Spinal cord (tissue), 10 donors: ENCODE data around the gene SHISA6. TPM values are rescaled to one million over a fixed set of nuclear protein-coding genes. Genes with fewer than 3 reads are reported as not detected.

Experiments used
- DNase-seq, 6 donors: peaks; one replicate each; pipeline versions ENCODE4 v3.0.0 to v3.0.0-alpha.2; 2013 to 2015; ENCODE audit warnings: low spot score in 6 of 6, low read depth in 4 of 6
- H3K27ac ChIP-seq: one replicate; pipeline ENCODE4 v1.5.1; 2013; ENCODE audit warnings: low read depth, low read length, control low read depth
- H3K27me3 ChIP-seq: one replicate; pipeline ENCODE4 v1.6.1; 2013; ENCODE audit warnings: low read length; ENCODE audit not compliant: control insufficient read depth, insufficient read depth
- H3K36me3 ChIP-seq: one replicate; pipeline ENCODE4 v1.6.1; 2013; ENCODE audit warnings: low read length; ENCODE audit not compliant: control insufficient read depth, insufficient read depth
- H3K4me1 ChIP-seq: one replicate; pipeline ENCODE4 v1.6.1; 2013; ENCODE audit warnings: low read length; ENCODE audit not compliant: control insufficient read depth, insufficient read depth
- H3K4me3 ChIP-seq: one replicate; pipeline ENCODE4 v1.5.1; 2013; ENCODE audit warnings: low read depth, low read length, control low read depth
- H3K9me3 ChIP-seq: one replicate; pipeline ENCODE4 v1.6.1; 2013; ENCODE audit warnings: low read length; ENCODE audit not compliant: control insufficient read depth, insufficient read depth
- WGBS: methylation state at CpG from one replicate; pipeline ENCODE4 v1.1.5; 2013; ENCODE audit warnings: missing lambda C conversion rate; ENCODE audit not compliant: insufficient coverage; 5-methylcytosine and 5-hydroxymethylcytosine counted together
- polyA plus RNA-seq, 2 donors: library from polyadenylated mRNA; unstranded; fragments of 120-200 nt; gene quantifications; one replicate each; pipeline ENCODE4 v1.2.1, GENCODE V29; 2013; ENCODE audit not compliant: insufficient read length in 2 of 2
- total RNA-seq, 2 donors: library from RNA; depleted of rRNA in 1 of 2; stranded (reverse); fragments of 120-200 nt in 1 of 2; fragments of >200 nt in 1 of 2; gene quantifications; one replicate each; pipeline versions ENCODE4 v1.2.3 to v1.2.4, GENCODE V29; 2013 to 2014
- donor health status: healthy.

Gene SHISA6
- total and polyA plus RNA-seq, 4 donors = 15.5 to 104 (median 44.3) TPM

DNA sequence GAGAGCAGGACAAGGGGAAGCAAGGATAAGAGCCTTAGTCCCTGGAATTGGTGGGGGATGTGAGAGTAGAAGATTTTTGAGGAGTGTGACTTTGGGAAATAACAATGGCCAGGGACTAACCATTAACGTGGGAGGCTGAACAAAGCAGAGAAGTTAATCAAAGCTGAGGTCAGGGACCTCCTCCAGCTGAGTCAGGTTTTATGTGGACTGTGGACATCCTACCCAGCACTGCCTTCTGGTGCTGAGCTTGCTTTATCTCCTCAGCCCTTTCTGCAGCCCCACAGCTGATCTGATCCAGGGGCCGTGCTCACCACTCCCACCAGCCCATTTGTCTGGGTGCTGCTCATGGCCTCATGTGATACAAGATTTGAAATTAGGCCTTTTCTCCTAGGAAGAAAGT, 146.6 kb downstream of the SHISA6 start:
- Histone ChIP-seq H3K27ac (no peak overlapping the region), H3K9me3 (no peaks in the 10 kb centered on the region), H3K4me1 (peaks cover 3% of the 10 kb centered on the region), H3K27me3 (no peaks in the 10 kb centered on the region), H3K36me3 (no peaks in the 10 kb centered on the region), H3K4me3 (no peak overlapping the region)
- DNase-seq = no peak
- 33% methylated on average over 1 of the region's 2 CpGs for WGBS

DNA sequence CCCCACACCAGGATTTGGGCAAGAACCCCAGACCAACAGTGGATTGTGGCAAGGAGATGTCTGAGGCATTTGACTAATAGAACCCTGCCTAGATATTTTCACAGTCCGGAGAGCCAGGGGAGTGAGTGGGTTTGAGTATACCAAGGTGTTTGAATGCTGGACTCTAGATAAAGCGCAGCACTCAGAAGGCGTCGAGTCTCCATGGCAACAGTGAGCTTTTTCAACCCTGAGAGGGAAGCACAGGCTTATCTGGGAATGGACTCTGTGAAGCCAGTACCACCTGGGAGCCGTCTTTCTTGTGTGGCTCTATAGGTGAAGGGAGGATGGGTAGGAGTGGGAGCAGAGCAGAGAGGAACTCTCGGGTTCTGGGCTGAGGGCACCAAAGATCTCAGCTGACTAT, 147.0 kb downstream of the SHISA6 start:
- DNase-seq = peak in 2 of 6 donors; percentile 35 to 78
- Histone ChIP-seq H3K9me3 (no peaks in the 10 kb centered on the region), H3K4me3 (no peak overlapping the region), H3K27me3 (no peaks in the 10 kb centered on the region), H3K27ac (no peak overlapping the region), H3K4me1 (peaks cover 3% of the 10 kb centered on the region), H3K36me3 (no peaks in the 10 kb centered on the region)
- WGBS = 64% methylated on average over 6 of the region's 6 CpGs

DNA sequence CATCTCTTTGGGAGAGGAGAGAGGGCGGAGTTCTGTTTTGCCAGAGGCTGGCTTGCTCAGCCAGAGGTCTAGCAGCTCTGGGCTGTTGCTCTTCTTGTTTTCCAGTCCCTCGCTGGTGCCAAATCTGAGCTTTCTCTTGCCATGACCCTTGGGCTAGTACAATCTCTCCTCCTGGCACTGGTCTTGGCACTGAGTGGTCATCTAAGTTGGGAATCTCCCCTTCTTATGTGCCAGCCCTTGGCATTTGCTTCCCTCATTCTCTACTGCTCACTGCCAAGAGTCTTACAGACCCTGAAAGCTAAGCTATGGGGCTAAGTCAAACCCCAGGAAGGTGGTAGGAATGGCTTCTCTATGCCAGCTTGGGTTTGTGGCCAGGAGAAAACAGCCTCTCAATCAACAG, 148.6 kb downstream of the SHISA6 start:
- DNase-seq = peak in 1 of 6 donors; percentile 62
- no peaks in the 10 kb centered on the region for H3K9me3 ChIP-seq
- WGBS = 91% methylated on average over 2 of the region's 2 CpGs

DNA sequence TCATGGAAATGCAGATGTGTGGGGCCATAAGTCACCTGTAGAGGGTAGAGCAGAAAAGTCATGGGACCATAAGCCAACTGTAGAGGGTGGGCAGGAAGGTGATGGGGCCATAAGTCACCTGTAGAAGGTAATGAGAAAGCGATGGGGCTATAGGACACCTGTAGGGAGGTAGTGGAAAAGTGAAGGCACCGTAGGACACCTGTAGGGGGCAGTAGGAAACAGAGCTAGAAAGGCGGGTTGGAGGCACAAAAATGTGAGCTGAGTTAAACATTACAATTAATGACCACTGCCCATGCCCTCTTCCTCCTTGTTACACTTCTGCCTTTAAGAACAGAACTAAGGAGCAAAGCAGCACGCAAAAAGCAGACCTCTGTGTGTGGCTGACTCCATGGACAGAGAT, 150.1 kb downstream of the SHISA6 start:
- 78% methylated on average over 3 of the region's 4 CpGs for WGBS
- Histone ChIP-seq H3K9me3 (no peaks in the 10 kb centered on the region), H3K27ac (no peak overlapping the region), H3K36me3 (no peaks in the 10 kb centered on the region), H3K4me1 (peaks cover 3% of the 10 kb centered on the region), H3K4me3 (no peak overlapping the region), H3K27me3 (no peaks in the 10 kb centered on the region)
- DNase-seq = no peak

More for the DNA sequence above, 148.6 kb downstream of the SHISA6 start:
- Histone ChIP-seq H3K27me3 (no peaks in the 10 kb centered on the region), H3K27ac (no peak overlapping the region), H3K36me3 (no peaks in the 10 kb centered on the region), H3K4me3 (no peak overlapping the region), H3K4me1 (peaks cover 3% of the 10 kb centered on the region)

DNA sequence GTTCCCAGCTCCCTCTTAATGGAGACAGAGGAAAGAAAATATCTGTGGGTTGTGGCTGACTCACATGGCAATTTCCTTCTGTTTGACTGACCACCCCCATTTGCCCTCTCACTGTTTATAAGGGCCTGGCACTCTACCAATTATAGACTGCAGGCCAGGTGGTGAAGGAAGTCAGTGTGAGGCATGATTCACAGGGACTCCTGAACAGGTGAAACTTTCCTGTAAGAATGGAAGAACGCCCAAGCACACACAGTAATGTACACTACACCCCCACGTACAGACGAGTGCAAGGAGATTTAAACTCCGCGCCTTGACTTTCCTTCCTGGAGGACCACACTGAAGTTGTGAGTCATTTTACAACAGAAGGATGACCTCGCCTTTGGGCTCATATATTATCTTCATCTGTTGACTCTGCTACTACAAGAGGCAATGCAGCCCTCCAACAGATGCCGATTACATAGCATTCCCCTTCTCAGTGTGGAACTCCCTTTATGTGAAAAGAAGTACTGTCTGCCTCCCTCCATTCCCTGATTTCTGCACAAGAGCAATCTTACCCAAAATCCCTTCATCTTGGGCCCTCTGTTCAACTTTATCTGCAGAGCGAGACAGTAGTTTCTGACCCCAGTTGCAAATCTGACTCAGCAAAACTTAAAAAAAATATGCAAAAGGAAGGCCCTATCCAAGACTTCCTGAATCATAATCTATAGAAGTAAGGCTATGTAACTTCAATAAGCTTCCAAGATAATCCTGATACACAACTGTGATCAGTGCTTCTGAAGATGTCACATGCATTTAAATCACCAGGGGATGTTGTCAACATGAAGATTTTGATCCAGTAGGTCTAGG, 163.6 kb downstream of the SHISA6 start:
- DNase-seq = no peak
- Histone ChIP-seq H3K4me3 (no peak overlapping the region), H3K9me3 (no peaks in the 10 kb centered on the region), H3K27ac (no peak overlapping the region), H3K4me1 (no peaks in the 10 kb centered on the region), H3K36me3 (no peaks in the 10 kb centered on the region), H3K27me3 (no peaks in the 10 kb centered on the region)
- 91% methylated on average over 6 of the region's 8 CpGs for WGBS

DNA sequence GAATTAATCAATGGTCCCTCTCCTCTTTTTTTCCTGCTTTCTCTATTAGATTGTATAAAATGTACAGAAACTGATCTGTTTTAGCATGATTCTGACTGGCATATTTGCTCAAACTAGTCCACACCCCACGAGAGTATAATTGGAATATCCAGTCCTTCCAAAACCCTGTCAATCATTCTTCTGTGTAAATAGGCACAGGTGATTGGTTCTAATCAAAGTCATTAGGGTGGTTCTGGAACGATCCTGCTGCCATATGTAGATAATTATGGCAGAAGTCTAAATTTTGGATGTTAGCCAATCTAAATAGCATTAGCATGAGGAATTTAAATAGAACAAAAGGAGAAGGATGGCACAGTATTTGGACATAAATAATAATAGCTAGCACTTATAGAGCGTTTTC, 165.7 kb downstream of the SHISA6 start:
- no CpG with 5 or more reads among the region's 3 CpGs for WGBS
- no peaks in the 10 kb centered on the region for H3K36me3 ChIP-seq
- H3K27ac ChIP-seq = no peak overlapping the region
- H3K4me1 ChIP-seq = no peaks in the 10 kb centered on the region
- peak in 1 of 6 donors; percentile 65 for DNase-seq
- no peaks in the 10 kb centered on the region for H3K27me3 ChIP-seq
- H3K4me3 ChIP-seq = no peak overlapping the region
- no peaks in the 10 kb centered on the region for H3K9me3 ChIP-seq

DNA sequence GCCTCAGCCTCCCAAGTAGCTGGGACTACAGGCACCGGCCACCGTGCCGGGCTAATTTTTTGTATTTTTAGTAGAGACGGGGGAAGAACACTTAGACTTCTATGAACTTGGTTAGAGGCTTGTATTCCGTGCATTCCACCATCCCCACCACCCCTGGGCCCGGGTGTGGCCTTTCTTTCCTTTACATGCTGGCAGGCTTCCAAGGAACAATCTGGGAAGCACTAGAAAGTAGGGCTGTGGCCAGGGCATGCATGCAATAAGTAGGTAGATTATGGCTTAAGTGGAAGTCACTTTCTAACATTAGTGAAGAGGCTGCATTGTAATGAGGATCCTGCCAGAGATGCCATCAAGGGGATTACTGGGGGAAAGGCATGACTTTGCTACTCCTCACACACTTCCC, 171.6 kb downstream of the SHISA6 start:
- Histone ChIP-seq H3K36me3 (no peaks in the 10 kb centered on the region), H3K27ac (no peak overlapping the region), H3K4me3 (no peak overlapping the region), H3K27me3 (no peaks in the 10 kb centered on the region), H3K9me3 (no peaks in the 10 kb centered on the region), H3K4me1 (no peaks in the 10 kb centered on the region)
- DNase-seq = no peak
- no CpG with 5 or more reads among the region's 6 CpGs for WGBS

DNA sequence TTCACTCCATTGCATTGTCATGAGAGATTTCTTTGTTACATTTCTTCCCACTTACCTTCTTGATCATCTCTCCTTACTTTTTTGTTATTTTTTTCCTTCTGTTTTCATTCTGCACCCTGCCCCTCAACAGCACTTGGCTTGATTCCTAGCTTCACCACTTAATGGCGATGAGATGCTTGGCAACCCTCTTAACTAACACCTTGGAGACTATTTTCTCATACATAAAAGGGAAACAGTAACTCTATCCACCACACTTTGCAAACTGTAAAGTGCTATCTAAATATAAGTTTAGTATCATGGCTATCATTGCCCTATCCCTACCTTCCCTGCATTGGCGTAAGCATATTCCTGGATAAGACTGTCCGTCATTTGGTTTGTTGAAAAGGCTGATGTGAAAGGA, 177.3 kb downstream of the SHISA6 start:
- no CpG with 5 or more reads among the region's 3 CpGs for WGBS
- H3K9me3 ChIP-seq = no peaks in the 10 kb centered on the region
- no peaks in the 10 kb centered on the region for H3K27me3 ChIP-seq
- H3K4me1 ChIP-seq = no peaks in the 10 kb centered on the region
- no peak overlapping the region for H3K27ac ChIP-seq
- peak in 5 of 6 donors; percentile 26 to 64 (median 47) for DNase-seq
- no peak overlapping the region for H3K4me3 ChIP-seq
- H3K36me3 ChIP-seq = no peaks in the 10 kb centered on the region

DNA sequence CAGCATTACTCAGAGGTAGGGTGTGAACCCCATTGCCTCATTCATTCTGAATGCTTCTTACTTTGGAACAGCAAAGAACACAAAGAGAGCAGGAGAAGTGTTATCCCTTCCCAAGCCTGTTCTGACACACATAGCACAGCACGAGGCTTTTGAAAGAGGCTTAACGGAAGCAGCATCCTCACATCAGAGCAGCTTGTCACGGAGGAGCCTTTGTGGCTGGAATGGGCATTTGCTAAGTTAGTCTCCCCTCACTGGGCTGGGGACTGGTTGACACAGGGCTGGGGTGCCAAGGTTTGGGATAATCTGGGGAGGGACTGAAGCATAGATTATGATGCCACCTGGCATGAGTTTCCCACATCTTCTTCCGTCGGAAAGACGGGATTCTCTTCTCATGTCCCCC, 189.7 kb downstream of the SHISA6 start:
- H3K36me3 ChIP-seq = no peaks in the 10 kb centered on the region
- WGBS = 100% methylated on average over 1 of the region's 6 CpGs
- H3K4me1 ChIP-seq = no peaks in the 10 kb centered on the region
- DNase-seq = peak in 1 of 6 donors; percentile 13
- no peak overlapping the region for H3K27ac ChIP-seq
- H3K27me3 ChIP-seq = no peaks in the 10 kb centered on the region
- no peak overlapping the region for H3K4me3 ChIP-seq
- no peaks in the 10 kb centered on the region for H3K9me3 ChIP-seq

DNA sequence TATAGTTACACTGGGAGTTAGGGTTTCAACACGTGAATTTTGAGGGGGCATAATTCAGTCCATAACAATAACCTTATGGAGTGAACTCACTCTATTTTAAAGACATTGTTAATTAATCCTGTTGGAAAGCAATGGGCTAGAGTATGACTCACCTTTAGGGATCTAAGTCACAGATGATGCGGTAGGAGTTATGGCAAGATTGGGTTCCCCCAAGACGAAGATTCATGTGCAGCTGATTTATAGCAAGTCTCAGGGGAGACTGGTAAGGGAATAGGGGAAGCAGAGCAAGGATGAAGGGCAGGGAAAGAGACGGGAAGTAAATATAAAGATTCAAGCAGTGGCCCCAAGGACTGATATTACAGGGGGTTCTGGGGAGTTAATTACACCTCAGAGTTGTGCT, 197.7 kb downstream of the SHISA6 start:
- Histone ChIP-seq H3K4me3 (no peak overlapping the region), H3K4me1 (no peaks in the 10 kb centered on the region), H3K27ac (no peak overlapping the region), H3K36me3 (no peaks in the 10 kb centered on the region), H3K9me3 (no peaks in the 10 kb centered on the region), H3K27me3 (no peaks in the 10 kb centered on the region)
- 84% methylated on average over 3 of the region's 4 CpGs for WGBS
- no peak for DNase-seq
